Stimulated activated CD4-positive, alpha-beta T cell treated with anti-CD3 and anti-CD28 coated beads, Interleukin-15, amount 100 ng/mL, for 24 hours (primary cell): Measurements from ENCODE around the gene TAX1BP3.

Source experiments
- DNase-seq: peaks from one replicate; pipeline ENCODE4 v3.0.0-alpha.2; 2020

Gene TAX1BP3

GRCh38 chr17:3622977-3623594 is 45.3 kb downstream of the TAX1BP3 start:
- no peak for DNase-seq

GRCh38 chr17:3621146-3621720 is 47.1 kb downstream of the TAX1BP3 start:
- no peak for DNase-seq

- DNase-seq, result no peak
Measured at GRCh38 chr17:3615160-3615870, 53.1 kb downstream of the TAX1BP3 start.

- no peak for DNase-seq
Measured at GRCh38 chr17:3613124-3613523, 55.3 kb downstream of the TAX1BP3 start.
